ENCODE measurements around the gene KLHL3.

The KLHL3 gene

DNA sequence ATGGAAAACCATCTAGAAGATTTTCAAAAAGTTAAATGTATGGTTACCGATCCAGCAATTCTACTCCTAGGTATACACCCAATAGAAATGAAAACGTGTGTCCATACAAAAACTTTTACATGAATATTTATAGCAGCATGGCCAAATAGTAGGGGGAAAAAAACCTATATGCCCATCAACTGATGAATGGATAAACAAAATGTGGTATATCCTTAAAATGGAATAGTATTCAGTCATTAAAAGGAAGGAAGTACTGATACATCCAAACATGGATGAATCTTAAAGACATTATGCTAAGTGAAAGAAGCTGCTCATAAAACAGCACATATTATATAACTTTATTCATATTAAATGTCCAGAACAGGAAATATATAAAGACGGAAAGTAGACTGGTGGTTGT, 143.6 kb downstream of the KLHL3 start:
- in situ Hi-C loops (cut with HindIII; ENCODE audit: low sequenced_read_pairs), result no loop called here

DNA sequence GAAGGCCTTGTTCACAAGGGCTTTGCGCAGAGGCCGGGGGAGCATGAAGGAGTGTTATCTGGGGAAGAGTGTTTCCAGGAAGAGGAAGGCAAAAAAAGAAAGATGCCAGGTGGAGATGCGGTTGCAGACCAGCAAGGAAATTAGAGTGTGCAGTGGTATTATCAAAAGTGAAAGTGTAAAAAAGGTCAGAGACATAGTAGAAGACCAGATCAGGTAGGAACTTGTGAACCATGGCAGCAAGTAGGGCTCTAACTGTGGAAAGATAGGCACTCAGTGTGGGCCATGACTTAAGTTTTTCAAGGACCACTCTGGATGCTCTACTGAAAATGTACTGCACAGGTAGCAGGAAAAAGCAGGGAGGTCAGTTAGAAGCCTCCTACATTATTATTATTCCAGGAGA, 146.7 kb downstream of the KLHL3 start:
- in situ Hi-C loops (cut with HindIII; ENCODE audit: low sequenced_read_pairs), result no loop called here

DNA sequence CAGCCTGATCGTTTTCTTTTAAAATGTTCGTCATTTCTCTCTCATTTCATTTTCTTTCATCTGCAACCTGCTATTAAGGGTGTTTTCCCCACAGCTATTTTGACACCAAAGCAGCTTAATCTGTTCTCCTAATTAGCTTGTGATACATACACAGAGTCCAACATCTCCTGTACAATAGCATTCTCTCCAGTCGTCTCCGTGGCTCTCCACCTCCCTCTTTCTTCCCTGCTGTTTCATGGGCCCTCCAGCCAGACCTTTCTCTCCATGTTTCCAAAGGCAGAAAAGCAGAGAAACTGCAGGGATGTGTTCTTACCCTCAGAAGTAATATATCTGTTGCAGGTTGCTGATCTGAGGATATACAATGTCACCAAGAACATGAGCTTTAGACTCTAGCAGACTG, 148.0 kb downstream of the KLHL3 start:
- in situ Hi-C loops (cut with HindIII; ENCODE audit: low sequenced_read_pairs), result no loop called here

DNA sequence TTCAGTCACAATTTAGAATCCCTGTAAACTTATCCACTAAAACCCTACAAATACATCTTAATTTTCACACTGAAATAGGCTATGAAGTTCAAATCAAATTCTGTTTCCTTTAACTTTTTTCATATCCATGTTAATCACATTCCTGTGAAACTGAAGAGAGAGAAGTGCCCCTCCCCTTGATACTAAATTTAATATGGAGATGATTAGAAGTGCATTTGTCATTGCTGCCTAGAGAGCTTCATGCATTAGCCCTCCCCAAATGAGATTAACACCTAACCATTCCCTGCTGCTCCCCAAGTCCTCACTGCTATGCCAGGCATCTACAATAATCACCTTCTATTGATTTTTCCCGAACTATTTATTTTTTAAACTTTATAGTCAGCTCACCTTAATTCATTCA, 151.6 kb downstream of the KLHL3 start:
- in situ Hi-C loops (cut with HindIII; ENCODE audit: low sequenced_read_pairs), result no loop called here

GRCh38 chr5:137583129-137583528, 152.8 kb downstream of the KLHL3 start:
- in situ Hi-C loops (cut with HindIII; ENCODE audit: low sequenced_read_pairs), result no loop called here

DNA sequence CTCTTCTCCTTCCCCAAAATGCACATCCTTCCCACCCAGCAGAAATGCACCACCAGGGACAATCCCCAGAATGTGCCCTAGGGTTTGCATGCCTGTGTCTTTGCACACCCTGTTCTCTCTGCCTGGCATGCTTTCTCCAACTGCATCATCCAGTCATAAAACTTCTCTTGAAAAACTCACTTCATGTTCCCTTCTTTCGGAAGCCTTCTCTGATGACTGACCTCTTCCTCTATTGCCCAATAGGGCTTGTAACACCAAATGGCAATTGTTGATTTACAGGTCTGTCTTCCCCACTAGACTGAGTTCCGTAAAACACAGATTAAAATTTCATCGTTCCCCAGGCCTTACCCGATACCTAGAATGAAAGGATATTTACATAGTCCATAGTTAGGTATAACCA, 153.7 kb downstream of the KLHL3 start:
- in situ Hi-C loops (cut with HindIII; ENCODE audit: low sequenced_read_pairs), result no loop called here

- in situ Hi-C loops (cut with HindIII; ENCODE audit: low sequenced_read_pairs), result no loop called here
These were observed 154.1 kb downstream of the KLHL3 start for GRCh38 chr5:137581776-137582175.

DNA sequence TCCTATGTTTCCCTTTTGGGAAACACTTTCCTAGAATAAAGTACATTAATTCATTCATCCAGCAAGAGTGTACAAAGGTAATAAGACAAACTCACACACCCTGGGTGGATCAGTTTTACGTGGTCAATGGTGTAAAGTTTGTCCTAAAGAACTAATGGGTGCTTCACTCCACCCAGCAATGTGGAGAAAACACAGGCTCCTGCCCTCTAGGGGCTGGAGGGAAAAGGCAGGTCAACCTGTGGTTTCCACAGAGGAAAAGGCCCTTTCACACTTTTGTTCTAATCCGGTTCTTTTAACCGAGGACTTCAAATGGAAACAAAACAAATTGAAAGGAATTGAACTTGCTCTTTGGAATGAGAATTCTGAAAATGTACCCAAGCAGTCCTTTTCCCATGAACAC, 155.9 kb downstream of the KLHL3 start:
- in situ Hi-C loops (cut with HindIII; ENCODE audit: low sequenced_read_pairs), result no loop called here

GRCh38 chr5:137575847-137576246, 160.0 kb downstream of the KLHL3 start:
- in situ Hi-C loops (cut with HindIII; ENCODE audit: low sequenced_read_pairs), result no loop called here

DNA sequence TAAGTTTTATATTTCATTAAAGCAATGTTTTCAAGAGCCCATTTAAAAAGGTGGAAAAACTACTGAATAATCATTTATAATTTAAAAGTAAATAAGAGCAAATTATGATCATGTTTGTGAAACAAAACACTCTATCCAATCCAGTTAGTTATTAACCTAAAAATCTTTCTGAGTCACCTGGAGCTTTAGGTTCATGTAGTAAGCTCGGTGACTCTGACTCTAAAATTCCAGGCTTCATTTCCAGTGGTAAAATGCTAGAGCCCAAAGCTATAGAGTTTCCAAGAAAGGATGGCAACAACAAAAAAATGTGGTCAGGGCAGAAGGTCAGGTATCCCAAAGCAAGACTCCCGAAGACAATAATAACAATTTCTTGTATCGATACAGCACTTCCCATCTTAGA, 160.7 kb downstream of the KLHL3 start:
- in situ Hi-C loops (cut with HindIII; ENCODE audit: low sequenced_read_pairs), result no loop called here

- in situ Hi-C loops (cut with HindIII; ENCODE audit: low sequenced_read_pairs), result no loop called here
These were observed 162.5 kb downstream of the KLHL3 start for GRCh38 chr5:137573376-137573775.

DNA sequence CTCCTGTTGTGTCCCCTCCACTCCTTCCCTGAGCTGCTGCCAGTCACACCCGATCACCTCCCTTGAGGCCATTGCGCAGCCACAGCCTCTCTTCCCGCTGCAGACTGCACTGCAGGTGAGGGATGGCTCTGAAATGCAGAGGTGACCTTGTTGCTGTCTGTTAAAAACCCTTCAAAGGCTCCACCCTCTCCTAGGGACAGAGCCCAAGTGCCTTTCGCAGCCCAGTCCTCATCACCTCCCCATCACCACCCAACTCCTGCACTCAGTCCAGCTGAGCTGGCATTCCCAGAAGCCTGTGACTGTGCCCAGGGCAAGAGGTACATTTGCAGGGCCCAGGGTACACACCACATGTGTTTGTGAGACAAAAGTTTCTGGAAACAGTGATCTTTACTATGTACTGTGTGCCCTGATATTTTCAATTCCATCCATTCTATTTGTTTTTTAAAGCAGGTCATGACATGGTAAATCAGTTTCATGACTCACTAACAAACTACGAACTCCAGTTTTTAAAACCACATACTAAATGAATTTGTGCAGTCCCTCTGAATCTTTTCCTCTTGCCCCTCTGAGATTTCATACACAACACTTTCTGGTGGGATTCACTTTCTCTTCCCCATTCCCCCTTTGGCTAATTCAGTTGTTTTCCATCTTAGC, 163.7 kb downstream of the KLHL3 start:
- in situ Hi-C loops (cut with HindIII; ENCODE audit: low sequenced_read_pairs), result no loop called here

DNA sequence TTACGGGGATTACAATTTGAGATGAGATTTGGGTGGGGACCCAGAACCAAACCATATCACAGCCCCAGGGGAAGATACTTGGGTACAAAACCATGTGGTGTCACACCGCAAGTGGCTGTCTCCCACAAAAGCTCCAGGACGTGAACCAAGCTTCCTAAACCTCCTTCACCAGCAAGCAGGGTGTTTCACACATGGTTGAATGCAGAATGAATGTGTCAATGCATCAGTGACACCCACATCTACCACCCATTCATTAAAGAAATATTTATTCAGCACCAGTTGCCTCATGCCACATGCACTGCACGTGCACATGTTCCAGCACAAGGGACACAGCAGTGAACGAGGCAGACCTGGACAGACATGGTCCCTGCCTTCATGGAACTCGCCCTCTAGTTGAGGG, 165.8 kb downstream of the KLHL3 start:
- in situ Hi-C loops (cut with HindIII; ENCODE audit: low sequenced_read_pairs), result no loop called here

All from endothelial cell of hepatic sinusoid (primary cell).